PC-3 (cell line): ENCODE data around the gene CLP1. TPM values are rescaled to one million over a fixed set of nuclear protein-coding genes. Genes with fewer than 3 reads are reported as not detected.
"Not testable (repeated sequence)": the region's sequence is repeated elsewhere in the genome, so short reads cannot be mapped to it uniquely, and the experiment has no call there.

ENCODE experiments used
- ATAC-seq: fragments of 200-7000 bp; cut with Tn5 transposase; 2 replicates; pipeline ENCODE4 v1.9.1; 2020; ENCODE audit warnings: mild to moderate bottlenecking, moderate library complexity
- BruUV-seq: library from RNA; stranded (reverse); fragments of 400-500 nt; replicated peaks from 2 replicates; lab custom pipeline; 2021; lab: Mats Ljungman, UMichigan
- CTCF ChIA-PET: fragments of 300-600 bp; sonication (Branson Sonifier 250); formaldehyde crosslinking; loops from one replicate; lab custom pipeline; 2022; ENCODE audit warnings: antibody characterized with exemption; lab: Charles Lee
- POLR2A ChIA-PET: fragments of 300-600 bp; sonication (Branson Sonifier 250); formaldehyde crosslinking; loops from one replicate; lab custom pipeline; 2022; ENCODE audit warnings: antibody characterized with exemption; ENCODE audit not compliant: unreplicated experiment; lab: Charles Lee
- DNase-seq: peaks from one replicate; pipeline ENCODE4 v3.0.0-alpha.2; 2015
- H2AFZ ChIP-seq: fragments of 300-600 bp; sonication (generic); 2 replicates; pipeline ENCODE4 v1.6.0; 2016; ENCODE audit warnings: antibody characterized with exemption, low read length
- H3F3A ChIP-seq: fragments of 300-600 bp; sonication (generic); one replicate; pipeline ENCODE4 v1.6.0; 2017; ENCODE audit warnings: antibody characterized with exemption, low read length, control low read depth, mild to moderate bottlenecking; ENCODE audit not compliant: unreplicated experiment
- H3K27ac ChIP-seq: fragments of 300-600 bp; sonication (generic); 2 replicates; pipeline ENCODE4 v1.5.1; 2016; ENCODE audit warnings: mild to moderate bottlenecking, low read length
- H3K27me3 ChIP-seq: fragments of 300-600 bp; sonication (generic); 2 replicates; pipeline ENCODE4 v1.6.1; 2016; ENCODE audit warnings: low read length, mixed read lengths
- H3K36me3 ChIP-seq: fragments of 300-600 bp; sonication (generic); 2 replicates; pipeline ENCODE4 v1.6.1; 2016; ENCODE audit warnings: low read depth, mixed run types, low read length, mixed read lengths
- H3K4me1 ChIP-seq: fragments of 300-600 bp; sonication (generic); 2 replicates; pipeline ENCODE4 v1.5.1; 2016; ENCODE audit warnings: low read length; ENCODE audit not compliant: insufficient read depth
- H3K4me2 ChIP-seq: fragments of 300-600 bp; sonication (generic); 2 replicates; pipeline ENCODE4 v1.6.0; 2016; ENCODE audit warnings: low read length
- H3K4me3 ChIP-seq: fragments of 300-600 bp; sonication (generic); 2 replicates; pipeline ENCODE4 v1.5.1; 2016; ENCODE audit warnings: mild to moderate bottlenecking, low read length, mixed read lengths
- H3K79me2 ChIP-seq: fragments of 300-600 bp; sonication (generic); 2 replicates; pipeline ENCODE4 v1.6.1; 2017; ENCODE audit warnings: low read length, mixed read lengths
- H3K9ac ChIP-seq: fragments of 300-600 bp; sonication (generic); 2 replicates; pipeline ENCODE4 v1.6.0; 2016; ENCODE audit warnings: mild to moderate bottlenecking, low read length
- H3K9me2 ChIP-seq: fragments of 300-600 bp; sonication (generic); replicated peaks from 2 replicates; pipeline ENCODE4 v1.6.1; 2016; ENCODE audit warnings: mixed run types, low read length, mixed read lengths
- H3K9me3 ChIP-seq: fragments of 300-600 bp; sonication (generic); 2 replicates; pipeline ENCODE4 v1.6.1; 2016; ENCODE audit warnings: low read length, mixed read lengths
- H4K20me1 ChIP-seq: fragments of 300-600 bp; sonication (generic); 2 replicates; pipeline ENCODE4 v1.6.1; 2016; ENCODE audit warnings: low read length, mixed read lengths
- CTCF ChIP-seq: fragments of 300-600 bp; sonication (generic); conservative IDR thresholded peaks from 2 replicates; pipeline ENCODE4 v1.5.1; 2017; ENCODE audit warnings: antibody characterized with exemption, low read depth, mild to moderate bottlenecking, low read length
- EZH2 ChIP-seq: fragments of 300-600 bp; sonication (generic); IDR thresholded peaks from one replicate; pipeline ENCODE4 v1.6.1; 2017; ENCODE audit warnings: antibody characterized with exemption, mild to moderate bottlenecking, low read length; ENCODE audit not compliant: unreplicated experiment
- EZH2phosphoT487 ChIP-seq: fragments of 300-600 bp; sonication (generic); IDR thresholded peaks from 2 replicates; pipeline ENCODE4 v1.6.1; 2018; ENCODE audit warnings: mild to moderate bottlenecking, antibody characterized with exemption, low read length, borderline replicate concordance
- intact Hi-C: fragments of 100-400 bp; cut with micrococcal nuclease; formaldehyde crosslinking; loops from 2 replicates; pipeline ENCODE4 v1.9.0; 2023
- total RNA-seq: library from RNA; depleted of rRNA; stranded (reverse); fragments of >200 nt; gene quantifications from 2 replicates; pipeline ENCODE4 v1.2.3, GENCODE V29; 2014

The CLP1 gene
- total RNA-seq, 1 experiment from 2014 or later, result 28.4 TPM

- TF ChIP-seq EZH2 (no peak), CTCF (no peak), EZH2phosphoT487 (no peak)
- Histone ChIP-seq H4K20me1 (peaks cover 33% of the 10 kb centered on the region), H3K36me3 (peaks cover 72% of the 10 kb centered on the region), H3K4me2 (no peak overlapping the region), H2AFZ (no peak overlapping the region), H3K9me2 (no peaks in the 10 kb centered on the region), H3K27me3 (no peaks in the 10 kb centered on the region), H3K9me3 (no peaks in the 10 kb centered on the region), H3F3A (no peaks in the 10 kb centered on the region), H3K79me2 (peaks cover 79% of the 10 kb centered on the region), H3K27ac (no peak overlapping the region), H3K4me1 (peaks cover 16% of the 10 kb centered on the region), H3K9ac (no peak overlapping the region), H3K4me3 (no peak overlapping the region)
- POLR2A ChIA-PET, result no interaction called here
- BruUV-seq, result no TSS peak
- intact Hi-C loops, result no loop called here
- CTCF ChIA-PET, result no interaction called here
- DNase-seq (peak; percentile 38), ATAC-seq (peak; percentile 35; the same call in 1 of the 2 replicates)
Observed at GRCh38 chr11:57680552-57680874, 23.0 kb downstream of the CLP1 start.

GRCh38 chr11:57681168-57681567 lies 23.6 kb downstream of the CLP1 start:
- BruUV-seq, result no TSS peak
- Histone ChIP-seq H4K20me1 (peaks cover 31% of the 10 kb centered on the region), H3K4me2 (no peak overlapping the region), H3K4me1 (peaks cover 15% of the 10 kb centered on the region), H3K4me3 (no peak overlapping the region), H3K27me3 (no peaks in the 10 kb centered on the region), H3K27ac (no peak overlapping the region), H3K79me2 (peaks cover 78% of the 10 kb centered on the region), H3K9me2 (no peaks in the 10 kb centered on the region), H3K9ac (no peak overlapping the region), H2AFZ (no peak overlapping the region), H3K9me3 (no peaks in the 10 kb centered on the region), H3K36me3 (peaks cover 69% of the 10 kb centered on the region), H3F3A (no peaks in the 10 kb centered on the region)
- POLR2A ChIA-PET, result no interaction called here
- intact Hi-C loops, result no loop called here
- ATAC-seq (no peak), DNase-seq (no peak)
- no peak for TF ChIP-seq CTCF
- no peak for TF ChIP-seq EZH2
- TF ChIP-seq EZH2phosphoT487, result no peak
- CTCF ChIA-PET, result no interaction called here

- H3F3A ChIP-seq, H3K27ac ChIP-seq, H3K4me2 ChIP-seq, intact Hi-C loops, H3K9me3 ChIP-seq, POLR2A ChIA-PET, H3K4me3 ChIP-seq, H3K9ac ChIP-seq, H3K9me2 ChIP-seq, H3K4me1 ChIP-seq, H4K20me1 ChIP-seq, H3K27me3 ChIP-seq, H2AFZ ChIP-seq, CTCF ChIA-PET, DNase-seq, ATAC-seq: not testable (repeated sequence)
- H3K36me3 ChIP-seq, result peaks cover 71% of the 10 kb centered on the region
- peaks cover 25% of the 10 kb centered on the region; the same call in 1 of the 2 replicates for H3K79me2 ChIP-seq
- TSS peak; percentile 24 for BruUV-seq
Observed at GRCh38 chr11:57690474-57690873, 32.9 kb downstream of the CLP1 start.
